SHP77 treated with DMSO at 0.1 percent for 48 hours (cell line): ENCODE results near the gene APOOL.

Source experiments
- DNase-seq: peaks from one replicate; lab custom pipeline; 2025; lab: John Stamatoyannopoulos, UW

The APOOL gene

DNA sequence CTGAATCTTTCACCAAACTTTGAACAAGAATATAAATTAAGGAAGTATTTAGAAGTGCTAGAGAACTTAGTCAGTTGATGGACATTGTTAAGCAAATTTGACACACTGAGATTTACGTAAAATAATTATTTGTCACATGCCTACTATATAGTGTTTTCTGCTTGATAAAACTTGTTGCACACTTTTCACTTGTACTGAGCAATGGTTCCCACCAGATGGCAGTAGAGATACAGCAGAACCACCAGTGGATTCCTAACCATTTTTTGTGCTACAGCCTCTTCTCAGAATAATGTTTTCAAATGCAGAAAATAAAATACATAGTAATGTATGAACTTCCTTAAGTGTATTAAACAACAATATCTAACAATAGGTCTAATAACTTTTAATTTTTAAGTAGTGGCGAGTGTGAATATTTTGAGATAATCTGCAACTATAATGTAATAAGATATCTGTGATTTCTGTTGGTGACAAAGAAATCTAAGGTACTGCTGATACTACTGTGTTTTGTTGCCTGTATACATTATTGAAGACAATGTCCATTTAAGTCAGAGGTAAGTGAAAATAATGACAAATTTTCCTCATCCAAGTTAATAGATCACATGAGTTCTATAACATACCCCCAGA, 81.2 kb downstream of the APOOL start:
- DNase-seq: no peak

DNA sequence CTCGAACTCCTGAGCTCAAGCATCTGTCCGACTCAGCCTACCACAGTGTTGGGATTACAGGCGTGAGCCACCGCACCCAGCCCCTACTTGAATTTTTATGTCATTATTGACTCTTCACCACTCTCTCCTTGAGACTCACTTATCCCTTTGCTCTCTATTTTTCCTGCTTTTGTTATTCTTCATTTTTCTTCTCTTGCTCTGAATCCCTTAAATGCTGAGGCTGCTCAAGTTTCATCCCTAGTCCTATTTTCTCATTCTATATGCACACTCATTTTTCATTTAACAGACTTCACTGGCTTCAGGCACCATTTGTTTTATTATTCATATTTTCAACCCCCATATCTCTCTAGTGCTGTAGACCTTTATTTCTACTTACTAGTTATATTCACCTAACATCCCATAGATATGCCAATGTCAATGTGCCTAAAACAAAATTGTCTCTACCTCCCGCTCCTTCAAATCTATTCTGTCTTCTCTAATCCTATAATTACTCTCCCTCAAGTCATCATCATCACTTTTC, 85.7 kb downstream of the APOOL start:
- no peak for DNase-seq

GRCh38 chrX:85107407-85107806, 103.7 kb downstream of the APOOL start:
- no peak for DNase-seq

DNA sequence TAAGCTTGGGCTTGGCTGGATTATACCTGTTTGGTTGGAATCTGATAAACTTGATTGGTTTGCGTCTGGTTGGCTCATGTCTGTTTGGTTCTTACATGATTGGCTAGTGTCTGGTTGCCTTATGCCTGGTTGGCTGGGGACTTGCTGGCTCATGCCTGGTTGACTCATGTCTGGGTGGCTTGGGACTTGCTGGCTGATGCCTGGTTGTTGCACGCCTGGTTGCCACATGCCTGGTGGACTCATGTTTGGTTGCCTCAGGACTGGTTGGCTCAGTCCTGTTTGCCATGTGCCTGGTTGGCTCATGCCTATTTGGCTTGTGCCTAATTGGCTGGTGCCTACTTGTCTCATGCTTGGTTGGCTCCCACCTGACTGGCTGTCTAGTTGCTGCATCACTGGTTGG, 104.5 kb downstream of the APOOL start:
- DNase-seq: no peak

DNA sequence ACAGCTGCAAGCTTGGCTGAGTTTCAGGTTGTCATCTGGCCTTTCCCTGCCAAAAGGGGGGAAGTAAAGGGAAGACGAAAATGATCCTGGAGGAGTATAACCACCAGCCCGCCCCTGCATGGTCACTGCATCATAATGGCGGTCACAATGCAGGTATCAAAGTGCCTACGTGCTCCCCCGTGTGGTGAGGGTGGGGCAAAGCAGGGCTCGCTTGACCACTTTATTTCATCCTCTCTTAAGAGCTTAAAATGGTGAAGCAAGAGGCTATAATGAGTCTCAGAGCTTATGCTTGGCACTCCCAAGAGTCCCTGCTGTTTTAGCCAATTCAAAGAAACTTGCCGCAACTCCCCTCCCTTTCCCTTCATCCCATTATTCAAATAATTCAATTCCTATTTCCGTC, 105.6 kb downstream of the APOOL start:
- DNase-seq: no peak

DNA sequence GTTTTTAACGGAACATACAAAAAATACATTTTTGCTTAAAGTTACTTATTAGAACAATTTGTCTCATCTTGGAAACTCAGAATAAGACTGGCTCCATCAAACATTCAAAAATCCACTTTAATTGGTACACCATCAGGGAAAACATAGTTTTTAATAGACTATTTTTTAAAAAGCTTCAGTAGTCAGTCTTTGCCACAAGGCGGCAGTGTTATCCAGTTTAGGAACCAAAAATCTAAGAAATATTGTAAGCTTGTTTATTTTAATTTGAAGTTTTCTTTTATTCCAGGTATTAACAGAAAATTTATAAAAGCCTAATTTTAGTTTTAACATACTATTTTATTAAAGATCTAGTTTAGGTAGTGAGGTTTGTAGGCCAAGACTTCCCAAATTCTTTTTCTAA, 107.7 kb downstream of the APOOL start:
- no peak for DNase-seq

GRCh38 chrX:85112293-85112692, 108.6 kb downstream of the APOOL start:
- DNase-seq: no peak

DNA sequence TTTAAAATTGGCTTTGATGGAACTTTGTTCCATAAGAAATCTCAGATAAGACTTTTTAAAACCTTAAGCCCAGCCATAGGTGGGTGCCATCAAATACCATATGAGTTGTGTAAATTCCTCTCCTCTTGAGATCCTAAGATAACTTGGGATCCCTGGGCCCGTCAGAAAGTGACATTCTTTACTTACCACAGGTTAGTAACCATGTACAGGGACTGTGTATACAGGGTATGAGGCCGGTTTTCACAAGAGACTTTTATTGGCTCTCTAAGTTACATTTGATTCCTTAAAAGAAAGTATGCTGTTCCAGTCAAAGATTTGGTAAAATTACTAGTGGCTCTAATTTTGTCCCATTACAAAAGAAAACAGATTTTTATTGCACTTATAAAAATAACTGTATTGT, 110.1 kb downstream of the APOOL start:
- DNase-seq: no peak

DNA sequence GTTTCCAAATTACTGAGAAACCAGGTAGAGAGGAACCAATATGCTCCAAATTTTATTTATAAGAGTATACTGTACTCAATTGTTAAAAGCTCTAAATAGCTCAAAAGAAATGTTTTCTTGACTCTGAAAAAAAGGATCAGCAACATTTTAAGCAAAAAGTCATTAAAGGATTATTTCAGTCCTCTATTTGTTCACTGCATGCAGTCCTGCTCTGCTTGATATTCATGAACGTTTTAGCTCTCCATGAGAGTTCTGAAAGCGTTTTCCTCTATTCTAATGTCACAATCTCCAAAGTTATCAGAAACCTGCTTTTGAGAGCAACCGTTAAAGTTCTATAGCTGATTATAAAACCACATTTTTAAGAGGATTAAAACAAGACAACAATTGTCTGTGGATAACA, 110.5 kb downstream of the APOOL start:
- DNase-seq: no peak

DNA sequence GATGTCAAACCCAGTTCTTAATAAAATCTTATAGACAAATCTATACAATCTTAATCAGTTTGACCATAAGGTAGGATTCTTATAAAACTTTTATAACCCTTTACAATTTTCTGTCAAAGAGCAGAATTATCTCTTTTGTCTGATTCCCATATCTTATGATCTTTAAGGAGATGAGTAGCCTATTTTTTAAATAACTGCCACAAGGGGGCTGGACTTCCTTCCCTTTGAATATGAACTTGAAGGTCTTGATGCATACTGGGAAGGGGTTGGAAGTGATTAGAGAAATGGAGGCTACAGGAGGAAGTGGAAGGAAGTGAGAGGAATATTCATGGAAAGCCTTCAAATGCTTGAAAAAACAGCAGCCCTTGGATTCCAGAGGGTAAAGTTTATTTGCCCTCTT, 111.1 kb downstream of the APOOL start:
- DNase-seq: no peak

- DNase-seq: no peak
Measured at GRCh38 chrX:85115252-85115651, 111.6 kb downstream of the APOOL start.

- no peak for DNase-seq
Measured at GRCh38 chrX:85136409-85136808, 132.7 kb downstream of the APOOL start.

DNA sequence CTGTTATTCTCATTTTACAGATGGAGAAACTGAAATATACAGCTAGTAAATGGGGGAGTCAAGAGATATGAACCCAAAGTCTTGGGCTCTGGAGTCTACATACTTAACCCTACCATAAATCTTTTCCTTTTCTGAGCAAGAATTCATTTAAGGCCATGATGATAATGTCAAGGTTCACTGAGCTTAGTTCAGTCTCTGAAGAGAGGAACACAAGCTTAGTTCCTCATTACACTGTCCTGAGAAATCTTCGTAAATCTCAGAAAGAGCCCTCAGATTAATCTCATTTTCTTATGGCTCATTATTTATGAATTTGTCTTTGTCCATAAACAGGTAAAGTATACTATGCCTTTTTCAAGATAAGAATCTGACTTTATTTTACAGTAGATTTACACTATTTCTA, 135.7 kb downstream of the APOOL start:
- DNase-seq: no peak

- DNase-seq: no peak
Measured at GRCh38 chrX:85140964-85141363, 137.3 kb downstream of the APOOL start.
